SIG-M5 (cell line): Measurements from ENCODE around the gene ECSIT.
"Not testable (repeated sequence)": the region's sequence is repeated elsewhere in the genome, so short reads cannot be mapped to it uniquely, and the experiment has no call there.

ENCODE experiments used
- DNase-seq: peaks from one replicate; lab custom pipeline; 2025; lab: John Stamatoyannopoulos, UW

ECSIT gene

GRCh38 chr19:11475861-11476260 is 53.1 kb downstream of the ECSIT start:
- DNase-seq, result no peak

- DNase-seq, result not testable (repeated sequence)
Measured at GRCh38 chr19:11475343-11475742, 53.6 kb downstream of the ECSIT start.

GRCh38 chr19:11473725-11474124 is 55.2 kb downstream of the ECSIT start:
- DNase-seq, result no peak

- DNase-seq, result not testable (repeated sequence)
Measured at GRCh38 chr19:11468266-11468845, 60.6 kb downstream of the ECSIT start.

GRCh38 chr19:11465600-11465999 is 63.3 kb downstream of the ECSIT start:
- no peak for DNase-seq

- DNase-seq, result no peak
Measured at GRCh38 chr19:11464333-11465265, 64.3 kb downstream of the ECSIT start.

GRCh38 chr19:11463391-11463790 is 65.5 kb downstream of the ECSIT start:
- DNase-seq, result no peak

GRCh38 chr19:11461453-11461852 is 67.5 kb downstream of the ECSIT start:
- no peak for DNase-seq

- no peak for DNase-seq
Measured at GRCh38 chr19:11460207-11460606, 68.7 kb downstream of the ECSIT start.

- not testable (repeated sequence) for DNase-seq
Measured at GRCh38 chr19:11458912-11459311, 70.0 kb downstream of the ECSIT start.

- no peak for DNase-seq
Measured at GRCh38 chr19:11458236-11458900, 70.6 kb downstream of the ECSIT start.

- no peak for DNase-seq
Measured at GRCh38 chr19:11457831-11458230, 71.1 kb downstream of the ECSIT start.

GRCh38 chr19:11457115-11457514 is 71.8 kb downstream of the ECSIT start:
- DNase-seq, result no peak

GRCh38 chr19:11456659-11457058 is 72.3 kb downstream of the ECSIT start:
- no peak for DNase-seq
